Measurements from ENCODE around the gene CNTN4.

The CNTN4 gene

GRCh38 chr3:3038201-3038991 is 939.7 kb downstream of the CNTN4 start:
- no peak for DNase-seq (ENCODE audit: low read depth)

GRCh38 chr3:3053974-3054373 is 955.3 kb downstream of the CNTN4 start:
- DNase-seq (ENCODE audit: low read depth), result no peak

GRCh38 chr3:3059645-3060044 is 961.0 kb downstream of the CNTN4 start:
- DNase-seq (ENCODE audit: low read depth), result no peak

GRCh38 chr3:3064297-3064696 is 965.6 kb downstream of the CNTN4 start:
- DNase-seq (ENCODE audit: low read depth), result no peak

DNA sequence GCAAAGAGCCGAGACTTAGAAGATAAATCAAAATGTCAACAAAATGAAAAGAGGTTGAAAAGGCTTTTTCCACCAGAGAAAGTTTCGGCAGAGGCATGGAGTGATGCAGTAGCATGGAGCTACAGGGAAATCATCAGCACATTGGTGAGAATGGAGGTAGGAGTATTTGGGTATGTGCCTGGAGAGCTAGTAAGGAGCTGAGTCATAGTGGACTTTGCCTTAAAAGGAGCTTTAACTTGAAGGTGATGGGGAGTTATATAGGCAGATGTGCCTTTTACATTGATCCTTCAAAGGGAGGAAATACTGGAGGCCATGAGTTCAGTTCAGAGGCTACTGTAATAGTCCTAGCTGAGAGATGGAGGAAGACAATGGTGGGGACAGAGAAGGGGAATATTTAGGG is 967.2 kb downstream of the CNTN4 start:
- no peak for DNase-seq (ENCODE audit: low read depth)

DNA sequence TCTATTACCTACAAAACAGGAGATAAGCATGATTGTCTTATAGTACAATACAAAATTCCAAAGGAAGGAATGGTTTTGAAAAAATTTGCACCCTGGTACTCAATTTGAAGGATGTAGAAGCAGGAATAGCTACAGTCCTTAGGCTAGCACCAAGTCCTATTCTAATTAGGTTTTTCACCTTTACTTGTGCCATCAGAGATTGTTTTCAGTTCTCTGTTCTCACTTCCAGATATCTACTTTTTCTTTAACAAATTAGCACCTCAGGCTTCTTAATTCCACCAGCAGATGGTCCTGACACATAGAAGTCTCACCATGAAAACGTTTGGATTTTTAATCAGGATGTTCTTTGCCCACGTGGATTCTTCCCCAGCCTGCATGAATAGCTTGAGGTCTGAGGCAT is 967.7 kb downstream of the CNTN4 start:
- DNase-seq (ENCODE audit: low read depth), result no peak

DNA sequence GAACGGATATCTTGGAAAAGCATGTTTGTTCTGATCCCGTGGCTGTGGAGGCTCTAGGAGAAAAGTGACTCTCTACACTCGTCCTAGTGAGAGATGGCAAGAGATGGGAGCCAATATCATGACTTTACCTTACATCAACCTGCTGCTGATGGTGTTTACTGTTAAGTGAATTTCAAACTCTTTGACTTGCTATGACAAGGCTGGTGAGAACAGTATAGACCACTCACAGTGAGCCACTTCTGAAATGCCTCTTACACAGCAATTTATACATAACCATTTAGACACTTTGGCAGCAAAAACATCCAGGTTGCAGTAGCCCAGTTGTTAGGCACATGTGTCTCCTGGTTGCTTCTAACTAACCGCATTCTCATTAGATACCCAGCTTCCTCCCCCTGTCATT is 968.2 kb downstream of the CNTN4 start:
- DNase-seq (ENCODE audit: low read depth), result no peak

- DNase-seq (ENCODE audit: low read depth), result no peak
These were observed 969.8 kb downstream of the CNTN4 start for GRCh38 chr3:3068358-3068881.

GRCh38 chr3:3069723-3070122 is 971.1 kb downstream of the CNTN4 start:
- no peak for DNase-seq (ENCODE audit: low read depth)

DNA sequence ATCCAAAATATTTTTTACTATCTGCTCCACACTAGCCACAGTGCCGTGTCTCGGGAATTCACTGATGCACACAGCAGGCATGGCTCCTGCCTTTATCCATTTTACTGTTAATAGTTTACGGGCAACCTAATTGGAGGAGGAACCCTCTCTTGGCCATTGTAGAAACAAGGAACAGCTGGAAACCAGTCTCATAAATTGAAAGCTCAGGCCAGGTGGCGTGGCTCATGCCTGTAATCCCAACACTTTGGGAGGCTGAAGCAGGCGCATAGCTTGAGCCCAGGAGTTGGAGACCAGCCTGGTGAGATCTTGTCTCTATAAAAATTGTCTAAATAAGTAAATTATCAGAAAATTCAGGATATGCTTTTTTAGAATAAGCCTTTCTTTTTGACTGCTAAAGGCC is 972.5 kb downstream of the CNTN4 start:
- DNase-seq (ENCODE audit: low read depth), result no peak

DNA sequence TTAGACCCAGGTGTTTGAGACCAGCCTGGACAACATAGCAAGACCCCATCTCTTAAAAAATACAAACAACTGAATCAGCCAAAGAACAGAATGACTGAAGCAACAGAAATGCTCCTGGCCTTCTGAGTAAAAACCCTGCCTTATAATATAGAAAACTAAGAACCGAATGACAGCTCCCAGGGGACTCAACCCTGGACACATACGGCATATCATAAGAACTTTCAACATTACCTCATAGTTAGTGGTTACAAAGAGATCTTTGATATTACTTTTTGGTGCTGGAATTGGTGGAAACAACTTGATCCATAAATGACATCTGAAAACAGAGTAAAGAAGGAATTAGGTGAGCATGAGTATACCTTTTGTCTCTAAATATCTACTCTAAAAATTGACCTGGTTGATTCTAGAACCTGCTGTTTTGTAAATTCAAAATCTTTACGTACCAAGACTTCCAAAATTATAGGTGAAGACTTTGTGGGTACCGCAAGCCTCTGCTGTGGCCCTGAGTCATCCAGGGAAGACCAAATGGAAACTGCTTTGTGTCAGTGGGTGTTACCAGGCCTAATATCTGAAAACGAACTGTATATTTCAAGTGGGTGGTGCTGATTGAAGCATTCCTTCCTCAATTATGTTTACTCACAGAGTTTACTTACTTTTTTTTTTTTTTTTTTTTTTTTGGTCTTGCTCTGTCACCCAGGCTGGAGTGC is 976.0 kb downstream of the CNTN4 start:
- DNase-seq (ENCODE audit: low read depth), result no peak

DNA sequence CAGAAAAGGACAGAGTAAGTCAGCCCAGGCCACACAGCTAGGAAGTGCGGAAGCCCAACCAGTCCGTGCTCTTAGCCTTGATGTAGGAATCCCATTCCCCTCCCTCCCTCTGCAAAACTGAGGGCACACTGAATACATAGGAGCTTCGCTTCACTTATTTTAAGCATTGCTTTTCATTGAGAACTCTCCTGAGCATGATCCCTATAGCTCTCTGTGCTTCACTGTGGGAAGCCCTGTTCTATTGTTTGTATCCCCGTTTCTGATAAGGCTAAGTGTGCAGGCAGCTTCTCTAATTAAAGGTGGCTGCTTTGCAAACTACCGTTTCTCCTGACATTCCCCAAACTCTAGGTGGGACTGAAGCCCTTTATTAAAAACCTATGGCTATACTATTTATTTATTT is 981.6 kb downstream of the CNTN4 start:
- no peak for DNase-seq (ENCODE audit: low read depth)

DNA sequence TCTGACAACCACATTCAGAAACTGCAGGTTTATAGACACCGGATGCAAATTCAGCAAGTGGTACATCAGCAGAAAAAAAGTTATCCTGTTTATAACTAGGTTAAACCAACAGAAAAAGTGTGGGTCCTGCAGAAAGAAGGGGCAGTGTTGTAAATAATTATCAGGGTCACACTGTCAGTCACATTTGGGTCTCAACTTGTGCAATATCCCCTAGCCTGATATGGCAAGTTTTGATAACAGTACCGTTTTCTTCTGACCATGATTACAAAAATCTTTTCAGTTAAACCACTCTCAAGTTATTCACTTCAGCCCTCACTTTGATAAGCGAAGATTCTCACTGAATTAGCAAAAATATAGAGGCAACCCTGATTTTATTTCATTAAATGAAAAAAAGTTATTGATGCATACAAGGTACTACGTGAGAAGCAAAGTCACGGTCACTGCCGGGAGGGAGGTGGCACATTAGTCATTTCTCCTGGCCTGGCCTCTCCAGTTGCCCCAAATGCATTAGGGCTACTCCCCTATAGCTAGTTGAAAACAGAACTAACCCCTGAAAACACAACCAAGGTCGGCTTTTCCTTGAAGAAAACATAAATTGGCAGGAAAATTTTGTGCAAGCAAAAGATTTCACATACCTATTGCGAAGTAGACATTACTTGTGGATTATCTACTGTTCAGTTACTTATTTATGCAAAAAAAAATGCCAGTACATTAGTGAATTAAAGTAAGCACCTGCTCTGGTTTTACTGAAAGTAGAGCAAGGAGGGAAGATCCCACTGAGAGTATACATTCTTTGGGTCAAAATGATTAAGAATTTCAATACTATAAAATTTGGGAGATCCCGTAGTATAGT is 982.9 kb downstream of the CNTN4 start:
- DNase-seq (ENCODE audit: low read depth), result no peak

DNA sequence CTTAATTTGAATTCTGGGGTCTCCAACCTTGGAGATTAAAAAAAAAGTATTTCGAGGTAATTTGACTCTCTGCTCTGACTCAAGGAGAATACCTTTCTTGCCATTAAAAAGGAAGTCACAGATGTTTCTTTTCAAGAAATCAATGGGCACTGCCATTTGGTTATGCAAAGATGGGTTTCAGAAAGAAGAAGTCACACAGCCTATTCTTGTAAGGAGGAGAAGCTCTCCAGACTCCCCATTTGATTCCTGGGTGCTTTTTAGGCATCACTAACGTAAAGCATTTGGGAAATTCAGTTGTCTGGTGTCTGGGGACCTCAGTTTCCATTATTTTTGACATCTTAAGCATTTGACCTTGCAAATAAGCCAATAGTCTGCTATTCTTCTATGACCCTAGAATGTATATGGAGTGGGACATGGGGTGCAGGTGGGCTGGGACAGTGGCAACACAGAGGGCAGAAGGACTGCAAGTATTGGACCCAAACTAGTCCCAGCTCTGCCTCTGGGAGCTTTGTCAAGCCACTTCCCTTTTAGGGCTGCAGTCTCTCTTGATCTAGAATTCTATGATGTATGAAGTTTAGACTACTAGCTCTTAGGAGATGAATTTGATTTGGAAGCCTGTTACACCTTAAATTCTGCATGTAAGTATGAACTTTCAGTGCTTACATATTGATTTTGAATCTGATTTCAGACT is 983.7 kb downstream of the CNTN4 start:
- DNase-seq (ENCODE audit: low read depth), result no peak

DNA sequence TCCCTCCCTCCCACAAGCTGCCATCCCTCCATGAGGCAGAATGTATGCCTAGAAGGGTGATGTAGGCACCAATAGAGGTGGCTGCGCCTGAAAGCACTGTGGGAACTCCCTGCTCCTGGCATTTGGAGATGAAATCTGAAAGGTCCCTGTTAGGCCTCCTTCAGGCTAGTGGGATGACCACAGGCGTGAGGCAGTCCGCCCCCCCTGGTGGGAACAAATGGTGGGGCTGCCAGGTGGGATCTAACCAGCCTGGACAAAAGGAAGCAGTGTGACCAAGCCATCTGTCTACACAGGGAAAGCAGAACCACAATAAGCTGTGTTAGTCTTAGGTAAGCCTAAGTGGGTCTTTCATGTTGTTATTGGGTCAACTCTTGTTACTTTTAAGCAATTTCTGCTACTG is 986.2 kb downstream of the CNTN4 start:
- DNase-seq (ENCODE audit: low read depth), result no peak

- DNase-seq (ENCODE audit: low read depth), result no peak
These were observed 987.1 kb downstream of the CNTN4 start for GRCh38 chr3:3085782-3086181.

- DNase-seq (ENCODE audit: low read depth), result no peak
These were observed 987.6 kb downstream of the CNTN4 start for GRCh38 chr3:3086239-3086638.

DNA sequence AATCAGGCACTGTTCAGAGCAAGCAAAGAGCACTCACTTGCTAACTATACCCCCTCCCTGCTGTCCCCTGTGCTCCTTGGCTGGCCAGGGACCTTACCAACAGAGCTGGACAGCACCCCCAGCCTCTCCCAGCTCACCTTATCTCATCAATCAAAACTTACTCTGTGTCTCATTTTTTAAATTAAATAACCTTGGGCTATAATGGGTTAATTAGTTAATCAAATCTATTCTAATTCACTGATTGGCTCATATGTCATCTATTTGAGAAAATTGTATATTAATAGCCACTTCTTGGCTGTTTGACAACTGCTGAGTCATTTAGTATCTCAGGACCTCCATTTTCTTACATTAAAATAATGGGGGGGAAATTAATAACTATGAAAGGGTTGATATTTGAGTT is 988.6 kb downstream of the CNTN4 start:
- no peak for DNase-seq (ENCODE audit: low read depth)

GRCh38 chr3:3087716-3088465 is 989.2 kb downstream of the CNTN4 start:
- DNase-seq (ENCODE audit: low read depth), result no peak

GRCh38 chr3:3089017-3089416 is 990.4 kb downstream of the CNTN4 start:
- no peak for DNase-seq (ENCODE audit: low read depth)

DNA sequence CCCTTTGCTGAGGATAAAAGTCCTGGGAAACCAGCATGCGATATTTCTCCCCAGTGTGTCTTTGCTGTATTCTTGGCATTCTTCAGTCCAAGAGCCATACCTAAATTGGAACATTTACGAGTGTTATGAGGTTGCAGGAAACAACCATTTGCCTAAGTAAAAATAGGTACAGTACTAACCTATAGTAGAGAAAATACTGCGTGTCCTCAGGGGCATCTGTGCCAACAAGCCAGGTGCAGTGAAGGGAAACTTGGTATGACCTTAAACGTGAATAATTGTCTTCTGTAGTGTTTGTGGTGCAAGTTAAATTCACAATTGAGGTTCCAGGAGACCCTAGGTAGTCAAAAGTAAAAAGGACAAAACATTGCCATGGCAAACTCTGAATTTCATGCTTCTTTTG is 999.3 kb downstream of the CNTN4 start:
- no peak for DNase-seq (ENCODE audit: low read depth)

All from stimulated activated CD8-positive, alpha-beta memory T cell treated with anti-CD3 and anti-CD28 coated beads, Interleukin-12 subunit alpha, Interleukin-12 subunit beta, amount 100 ng/mL, for 1 hour (primary cell).